Stimulated activated CD8-positive, alpha-beta memory T cell treated with anti-CD3 and anti-CD28 coated beads, Interleukin-12 subunit alpha, Interleukin-12 subunit beta, amount 100 ng/mL, for 24 hours (primary cell): ENCODE data around the gene AUTS2.

ENCODE experiments used
- DNase-seq: peaks from one replicate; pipeline ENCODE4 v3.0.0-alpha.2; 2020; ENCODE audit errors: extremely low read depth

Gene AUTS2

DNA sequence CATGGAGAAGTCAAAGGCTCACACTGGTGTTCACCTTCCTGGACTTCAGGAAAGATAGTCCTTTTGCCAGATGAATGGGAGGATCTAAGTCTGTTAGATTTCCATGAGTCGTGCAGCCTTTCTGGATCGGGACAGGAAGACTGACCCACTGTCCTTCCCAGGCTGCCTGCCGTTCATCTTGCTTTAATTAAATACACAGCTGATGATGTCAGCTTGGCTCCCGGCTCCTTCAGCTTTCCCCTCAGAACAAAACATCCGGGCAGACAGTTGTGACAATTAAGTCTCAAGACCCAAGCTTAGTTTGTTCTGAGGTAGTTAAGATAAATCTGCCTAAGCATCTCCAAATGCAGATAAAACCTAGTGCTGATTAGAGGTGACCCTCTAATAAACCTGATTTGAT lies 58.6 kb downstream of the AUTS2 start:
- no peak for DNase-seq

DNA sequence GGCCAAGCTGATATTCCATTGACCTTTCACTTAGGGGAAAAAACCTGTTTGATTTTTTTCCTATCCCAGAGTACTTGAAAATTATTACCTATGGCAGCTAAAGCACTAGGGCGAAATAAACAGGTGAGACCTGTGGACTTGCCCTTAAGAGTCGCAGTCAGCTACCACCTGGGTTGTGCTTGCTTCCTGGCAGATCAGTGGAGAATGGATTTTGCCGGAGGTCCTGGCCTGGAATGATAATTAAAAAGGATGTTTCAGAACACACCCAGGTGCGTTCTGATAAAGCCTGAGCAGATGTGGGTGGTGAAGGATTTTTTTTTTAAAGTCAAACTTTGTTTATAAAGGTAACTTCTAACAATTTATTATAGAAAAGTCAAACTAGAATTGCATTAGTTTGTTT lies 59.1 kb downstream of the AUTS2 start:
- DNase-seq = no peak

DNA sequence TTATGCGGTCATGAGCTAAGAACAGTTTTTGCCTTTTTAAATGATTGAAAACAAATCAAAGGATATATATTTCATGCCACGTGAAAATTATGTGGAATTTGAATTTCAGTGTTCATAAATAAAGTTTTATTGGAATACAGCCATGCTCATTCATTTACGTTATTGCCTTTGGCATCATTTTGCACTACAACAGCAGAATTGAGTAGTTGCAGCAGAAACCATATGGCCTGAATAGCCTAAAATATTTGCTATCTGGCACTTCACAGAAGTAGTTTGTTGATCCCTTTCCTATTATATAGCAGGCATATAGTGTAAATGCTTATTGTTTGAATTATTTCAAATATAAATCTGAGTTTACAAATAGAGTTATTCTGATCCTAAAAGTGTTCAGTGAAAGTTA lies 59.7 kb downstream of the AUTS2 start:
- DNase-seq = no peak

DNA sequence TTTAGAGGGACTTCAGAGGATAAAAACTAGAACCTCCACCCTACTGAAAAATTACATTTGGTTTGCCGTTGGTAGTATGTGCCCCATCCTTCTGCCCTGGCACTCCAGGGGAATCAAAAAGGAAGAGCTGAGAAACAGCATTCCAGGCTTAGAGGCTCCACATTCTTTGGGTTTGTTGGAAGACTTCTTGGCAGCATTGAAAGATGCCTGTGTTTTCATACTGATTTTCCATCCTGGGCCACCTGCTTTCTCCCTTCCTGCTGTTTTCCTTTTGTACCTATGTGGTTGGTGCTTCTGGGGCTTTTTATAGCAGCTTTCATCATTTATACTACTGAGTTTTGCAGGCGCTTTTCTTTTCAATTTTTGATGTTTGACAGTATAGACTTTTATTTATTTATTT lies 61.7 kb downstream of the AUTS2 start:
- no peak for DNase-seq

DNA sequence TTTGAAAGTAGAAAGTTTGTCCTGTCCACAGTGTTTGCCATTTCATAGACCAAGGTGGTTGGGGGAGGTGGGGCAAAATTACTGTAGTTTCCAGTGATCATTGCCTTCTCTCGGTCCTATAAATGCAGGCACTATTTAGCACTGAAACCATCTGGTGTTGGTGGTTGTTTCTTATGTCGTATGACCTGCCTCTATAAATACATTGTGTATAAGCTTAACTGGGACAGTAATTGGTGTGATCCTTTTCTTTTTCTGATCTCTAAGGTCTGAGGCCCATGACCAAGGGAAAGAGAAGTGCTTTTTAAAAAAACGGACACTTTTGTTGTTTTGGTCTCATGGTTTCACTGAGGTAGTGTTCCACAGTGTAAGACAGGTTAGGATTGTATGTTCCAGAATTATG lies 63.1 kb downstream of the AUTS2 start:
- no peak for DNase-seq

DNA sequence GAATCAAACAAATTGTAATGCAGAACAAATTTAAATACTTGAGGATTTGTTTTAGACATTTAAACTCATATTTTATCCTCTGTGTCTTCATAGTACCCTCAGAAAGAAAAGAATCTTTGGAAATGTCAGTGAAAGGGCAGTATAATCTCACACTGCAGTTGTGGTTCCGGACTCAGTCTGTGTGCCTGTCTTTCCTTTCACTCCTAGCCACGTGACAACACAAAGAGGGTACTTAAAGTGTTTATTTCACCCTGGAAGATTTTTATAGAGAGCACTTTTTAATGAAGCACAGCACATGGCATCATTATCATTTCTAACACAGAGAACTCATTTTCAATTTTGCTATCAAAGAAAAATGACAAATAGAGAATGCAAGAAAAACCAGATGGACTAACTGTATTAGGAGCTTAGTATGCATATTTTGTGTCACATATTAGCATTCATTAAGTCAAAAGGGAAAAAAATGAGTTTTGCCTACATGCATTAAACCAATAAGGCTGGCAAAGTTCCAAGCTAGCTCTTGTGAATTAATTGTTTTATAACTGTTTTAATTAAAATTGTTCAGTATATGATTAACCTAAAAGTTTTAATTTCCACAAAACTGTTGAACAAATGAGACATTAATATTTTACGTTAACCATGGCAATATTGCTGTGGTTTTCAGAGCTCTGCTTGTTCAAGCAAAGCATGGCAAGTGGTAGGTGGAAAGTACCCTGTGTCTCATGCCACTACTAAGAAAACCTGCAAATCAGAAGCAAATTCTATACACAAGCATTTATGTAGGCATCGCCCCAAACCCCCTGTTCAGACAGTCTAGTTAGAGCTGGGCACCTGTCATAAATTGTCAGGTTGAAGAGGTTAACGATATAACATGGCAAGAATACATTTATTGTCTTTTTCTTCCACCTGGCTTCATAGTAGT lies 65.9 kb downstream of the AUTS2 start:
- DNase-seq = no peak

DNA sequence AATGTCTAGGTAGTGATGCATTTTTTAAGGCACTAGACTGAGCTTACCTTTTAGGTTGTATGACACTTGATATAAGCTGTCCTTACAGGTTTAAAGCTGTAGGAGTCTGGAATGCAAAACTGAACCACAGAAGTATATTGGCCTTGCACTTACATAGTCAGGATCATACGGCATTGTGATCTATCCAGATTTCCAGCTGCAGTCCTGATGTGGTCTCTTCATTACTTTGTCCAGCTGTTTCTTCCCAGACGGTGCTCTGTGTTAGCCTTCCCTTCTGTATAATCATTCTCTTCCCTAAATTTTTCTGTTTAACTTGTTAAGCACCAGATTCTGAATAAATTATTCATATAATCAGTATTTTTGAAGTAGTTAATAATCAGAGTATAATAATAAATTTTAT lies 67.1 kb downstream of the AUTS2 start:
- no peak for DNase-seq

DNA sequence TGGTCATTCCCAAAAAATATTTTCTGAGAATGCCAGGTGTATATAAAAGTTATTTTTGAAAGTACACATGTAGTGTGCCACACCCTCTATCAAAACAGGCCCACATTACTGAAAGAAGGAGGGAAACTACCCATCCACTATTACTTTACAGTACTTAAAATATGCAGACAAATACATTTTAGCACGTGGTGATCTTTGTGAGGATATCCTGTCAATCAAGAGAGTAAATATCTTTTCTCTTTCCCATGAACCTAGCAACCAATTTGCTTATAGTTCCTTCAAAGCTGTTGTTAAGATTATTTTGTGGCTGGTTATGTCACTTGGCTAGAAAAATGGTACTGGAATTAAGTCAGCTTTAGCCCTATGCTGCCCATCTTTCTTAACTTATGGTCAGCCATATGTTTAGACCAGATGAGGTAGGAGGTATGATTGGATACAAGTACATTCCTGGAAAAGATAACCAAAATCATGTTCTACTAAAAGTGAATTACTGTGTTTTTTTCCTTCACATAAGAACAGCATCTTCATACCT lies 70.1 kb downstream of the AUTS2 start:
- DNase-seq = no peak

DNA sequence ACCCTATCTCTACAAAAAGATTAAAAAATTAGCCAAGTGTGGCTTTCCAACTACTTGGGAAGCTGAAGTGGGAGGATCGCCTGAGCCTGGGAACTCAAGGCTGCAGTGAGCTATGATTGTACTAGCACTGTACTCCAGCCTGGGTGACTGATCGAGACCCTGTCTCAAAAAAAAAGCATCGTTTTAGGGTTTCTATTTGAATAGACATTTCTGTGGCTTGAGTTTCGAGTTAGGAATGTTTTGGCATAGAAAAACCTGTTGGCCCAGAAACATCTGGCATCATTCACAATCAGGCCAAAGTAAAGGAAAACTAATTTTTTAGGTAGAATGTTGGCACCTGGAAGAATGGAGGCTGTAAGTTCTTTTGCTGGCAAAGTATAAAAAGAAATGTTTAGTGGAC lies 72.4 kb downstream of the AUTS2 start:
- DNase-seq = no peak

DNA sequence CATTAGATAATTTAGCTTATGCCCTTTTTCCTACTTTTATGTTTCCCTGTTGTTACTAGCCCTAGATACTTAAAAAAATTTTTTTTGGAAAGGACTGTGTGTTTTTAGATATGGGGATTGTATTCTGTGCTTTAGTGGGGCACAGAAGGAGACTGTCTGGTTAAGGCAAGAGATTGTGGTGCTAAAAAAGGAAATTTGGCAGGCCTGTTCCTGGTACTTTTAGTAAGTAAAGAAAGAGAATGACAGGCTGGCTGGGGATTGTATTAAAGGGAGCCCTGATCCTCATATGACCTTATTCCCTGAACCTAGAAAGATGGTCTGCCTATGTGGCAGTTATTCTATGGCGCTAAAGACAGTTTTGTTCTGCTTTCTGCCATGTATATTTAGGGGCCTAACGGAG lies 74.8 kb downstream of the AUTS2 start:
- DNase-seq = no peak

DNA sequence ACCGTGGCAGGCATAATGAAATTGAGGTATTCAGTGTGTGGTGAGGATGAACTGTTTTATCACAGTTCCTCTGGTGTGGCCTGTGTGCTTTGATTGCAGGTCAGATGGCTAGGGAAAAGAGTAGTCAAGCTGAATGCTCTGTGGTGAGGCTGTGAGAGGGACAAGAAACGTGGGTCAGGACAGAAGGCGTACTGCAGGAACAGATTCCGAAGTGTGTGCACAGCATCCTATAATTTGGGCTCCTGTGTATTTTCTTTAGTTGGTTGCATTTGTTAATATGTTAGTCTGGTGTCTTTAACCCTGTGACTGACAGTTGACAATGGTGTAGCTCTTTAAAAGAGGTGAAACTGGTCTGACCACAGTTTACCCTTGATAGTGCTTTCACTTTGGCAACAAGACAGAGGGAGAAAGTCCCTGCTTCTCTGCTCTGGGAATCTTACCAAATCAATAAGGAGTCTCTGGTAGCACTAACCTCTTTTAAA lies 76.5 kb downstream of the AUTS2 start:
- no peak for DNase-seq

DNA sequence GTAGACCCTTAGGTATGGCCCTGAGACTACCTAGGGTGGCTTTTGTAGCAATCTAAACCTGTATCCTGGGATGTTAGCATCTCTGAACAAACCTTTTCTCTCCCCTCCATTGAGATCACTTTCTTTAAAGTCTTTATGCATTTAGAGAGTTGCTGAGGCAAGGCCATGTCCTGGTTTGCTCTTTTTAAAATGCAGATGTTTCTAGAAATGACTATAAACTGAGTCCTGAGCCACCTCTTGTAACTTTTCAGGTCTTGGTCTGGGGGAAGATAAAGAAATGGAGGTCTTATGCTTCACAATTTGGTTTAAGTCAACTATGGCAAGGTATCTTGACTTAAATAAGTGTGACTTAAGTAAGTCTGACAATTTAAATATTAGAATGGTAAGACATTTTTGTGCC lies 78.0 kb downstream of the AUTS2 start:
- DNase-seq = no peak

DNA sequence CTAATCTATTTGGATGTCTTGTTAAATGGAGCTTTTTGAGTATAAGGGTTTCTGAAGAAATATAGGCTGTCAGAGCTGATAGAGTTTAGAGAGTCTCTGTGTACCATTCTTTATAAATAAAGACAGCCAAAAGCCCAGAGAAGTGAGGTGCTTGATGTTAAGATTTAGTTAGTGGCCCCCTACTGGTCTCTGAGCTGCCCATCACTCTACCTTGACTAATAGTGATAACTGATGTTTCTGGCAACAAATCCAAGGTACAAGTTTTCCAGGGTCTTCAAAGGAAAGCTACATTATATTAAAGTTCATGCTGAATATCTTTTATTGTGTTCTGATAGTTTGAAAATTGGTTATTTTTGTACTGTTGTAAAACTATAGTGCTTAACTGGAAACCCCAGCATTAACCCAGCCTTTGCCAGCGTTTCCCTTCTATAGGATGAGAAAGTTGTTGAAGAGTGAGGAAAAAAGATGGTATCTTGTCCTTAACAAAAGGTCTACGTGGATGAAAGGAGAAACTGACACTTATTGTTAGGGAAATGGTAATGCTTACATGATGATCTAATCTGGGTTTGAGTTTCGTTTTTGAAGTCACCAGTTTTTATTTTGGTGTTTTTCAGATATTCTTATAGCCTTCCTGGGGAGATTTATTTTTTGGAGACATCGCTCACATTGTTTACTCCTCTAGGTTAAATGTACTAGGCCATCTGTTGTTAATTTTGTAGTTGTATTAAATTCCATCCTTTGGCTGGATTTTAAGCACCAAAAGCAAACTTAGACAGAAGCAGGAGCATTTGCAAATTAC lies 79.0 kb downstream of the AUTS2 start:
- DNase-seq = no peak

DNA sequence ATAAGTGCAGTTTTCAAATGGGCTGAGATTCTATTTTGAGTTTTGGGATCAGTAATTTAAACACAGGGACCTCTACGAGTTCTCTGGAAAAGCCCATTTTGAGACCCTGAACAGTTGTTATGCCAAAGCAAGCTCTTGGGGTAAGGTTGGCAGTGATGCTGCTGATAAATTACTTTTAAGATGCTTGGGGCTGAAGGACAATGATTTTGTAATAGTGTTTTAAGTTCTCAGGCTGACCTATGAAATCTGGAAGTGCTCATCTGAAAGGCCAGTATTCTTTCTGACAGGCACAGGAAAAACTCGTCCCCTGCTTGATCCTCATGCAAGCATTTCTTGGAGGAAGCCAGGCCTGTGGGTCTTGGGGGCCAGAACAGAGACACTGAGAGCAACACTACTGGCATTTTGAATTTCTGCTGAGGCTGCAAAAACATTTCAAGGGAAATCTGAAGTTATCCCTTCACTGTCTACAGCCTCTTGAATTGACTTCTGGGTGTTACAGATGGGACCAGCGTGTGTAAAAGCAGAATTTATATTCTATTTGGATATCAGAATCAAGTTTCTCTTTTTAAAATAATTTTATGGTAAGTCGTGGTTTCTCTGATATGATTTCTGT lies 79.7 kb downstream of the AUTS2 start:
- no peak for DNase-seq

DNA sequence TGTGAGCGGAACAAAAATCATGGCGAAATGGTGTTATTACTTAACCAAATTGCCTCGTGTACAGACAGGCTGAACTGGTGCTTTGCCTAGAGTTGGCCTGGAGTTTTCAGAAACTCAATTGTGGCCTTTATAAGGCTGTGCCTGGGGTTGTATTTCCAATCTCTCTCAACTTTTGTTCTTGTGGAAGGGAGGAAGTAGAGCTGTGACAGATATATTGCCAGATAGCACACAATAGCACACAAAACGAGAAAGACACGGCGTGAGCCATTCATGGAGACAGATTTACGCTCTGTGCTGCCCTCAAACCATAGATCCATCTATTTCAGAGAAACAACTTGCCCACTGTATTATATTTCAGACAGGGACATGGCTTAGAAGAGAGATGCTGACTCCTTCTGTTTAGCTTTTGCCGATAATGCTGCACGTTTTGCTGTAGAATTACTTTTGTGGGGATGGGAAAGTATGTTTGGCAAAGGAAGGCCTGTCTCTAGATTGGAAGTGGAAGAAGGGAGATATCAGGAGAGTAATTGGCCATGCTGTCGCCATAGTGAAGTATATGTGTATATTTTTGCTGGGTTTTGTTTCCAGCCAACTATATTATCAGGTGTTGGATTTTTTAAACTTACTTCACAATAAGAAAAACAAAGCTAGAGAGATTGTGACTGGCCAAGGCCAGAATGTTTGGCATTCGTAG lies 80.4 kb downstream of the AUTS2 start:
- no peak for DNase-seq

DNA sequence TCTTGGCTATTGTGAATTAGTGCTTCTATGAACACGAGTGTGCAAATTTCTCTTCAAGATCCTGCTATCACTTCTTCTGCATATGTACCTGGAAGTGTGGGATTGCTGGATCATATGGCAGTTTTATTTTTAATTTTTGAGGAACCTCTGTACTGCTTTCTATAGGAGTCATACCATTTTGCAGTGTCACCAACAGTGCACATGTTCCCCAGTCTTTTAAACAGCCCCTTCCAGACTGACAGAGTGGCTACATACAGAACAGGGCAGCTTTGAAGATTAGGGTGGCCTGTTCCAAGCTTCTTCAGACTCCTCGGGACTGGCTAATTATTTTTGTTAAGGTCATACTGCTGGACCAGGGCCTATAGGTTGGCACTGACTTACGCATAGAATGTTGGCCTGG lies 82.9 kb downstream of the AUTS2 start:
- DNase-seq = no peak

DNA sequence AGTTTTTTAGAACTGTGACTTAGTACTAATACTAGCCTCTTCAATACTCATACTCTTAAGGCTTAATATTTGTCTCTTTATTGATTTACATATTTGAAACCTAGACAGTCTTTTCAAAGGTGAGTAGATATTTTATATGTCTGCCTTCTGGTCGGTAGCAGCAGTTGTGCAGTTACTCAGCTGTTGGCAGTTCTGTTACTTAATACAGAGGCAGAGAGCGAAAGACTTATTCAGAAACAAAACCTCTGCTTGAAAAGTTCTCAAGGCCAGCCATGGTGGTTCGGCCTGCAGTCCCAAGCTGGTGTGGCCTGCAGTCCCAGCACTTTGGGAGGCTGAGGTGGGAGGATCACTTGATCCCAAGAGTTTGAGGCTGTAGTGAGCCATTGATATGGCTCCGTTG lies 84.2 kb downstream of the AUTS2 start:
- no peak for DNase-seq

DNA sequence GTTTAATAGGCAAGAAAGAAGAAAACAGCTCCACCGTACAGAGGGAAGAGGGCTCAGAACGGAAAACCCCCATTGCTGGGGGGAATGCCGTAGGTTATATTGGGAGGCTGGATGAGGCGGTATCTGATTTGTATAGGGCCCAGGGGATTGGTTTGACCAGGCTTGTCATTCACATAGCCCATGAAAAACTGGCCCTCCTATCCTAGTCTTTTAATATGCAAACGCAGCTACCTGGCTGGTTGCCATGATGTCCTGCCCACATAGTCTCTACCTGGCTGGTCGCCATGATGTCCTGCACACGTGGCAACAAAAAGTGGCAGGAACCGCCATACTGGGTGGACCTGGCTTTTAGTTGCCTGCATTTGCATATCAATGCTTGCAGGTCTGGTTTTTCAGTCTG lies 84.7 kb downstream of the AUTS2 start:
- DNase-seq = no peak

DNA sequence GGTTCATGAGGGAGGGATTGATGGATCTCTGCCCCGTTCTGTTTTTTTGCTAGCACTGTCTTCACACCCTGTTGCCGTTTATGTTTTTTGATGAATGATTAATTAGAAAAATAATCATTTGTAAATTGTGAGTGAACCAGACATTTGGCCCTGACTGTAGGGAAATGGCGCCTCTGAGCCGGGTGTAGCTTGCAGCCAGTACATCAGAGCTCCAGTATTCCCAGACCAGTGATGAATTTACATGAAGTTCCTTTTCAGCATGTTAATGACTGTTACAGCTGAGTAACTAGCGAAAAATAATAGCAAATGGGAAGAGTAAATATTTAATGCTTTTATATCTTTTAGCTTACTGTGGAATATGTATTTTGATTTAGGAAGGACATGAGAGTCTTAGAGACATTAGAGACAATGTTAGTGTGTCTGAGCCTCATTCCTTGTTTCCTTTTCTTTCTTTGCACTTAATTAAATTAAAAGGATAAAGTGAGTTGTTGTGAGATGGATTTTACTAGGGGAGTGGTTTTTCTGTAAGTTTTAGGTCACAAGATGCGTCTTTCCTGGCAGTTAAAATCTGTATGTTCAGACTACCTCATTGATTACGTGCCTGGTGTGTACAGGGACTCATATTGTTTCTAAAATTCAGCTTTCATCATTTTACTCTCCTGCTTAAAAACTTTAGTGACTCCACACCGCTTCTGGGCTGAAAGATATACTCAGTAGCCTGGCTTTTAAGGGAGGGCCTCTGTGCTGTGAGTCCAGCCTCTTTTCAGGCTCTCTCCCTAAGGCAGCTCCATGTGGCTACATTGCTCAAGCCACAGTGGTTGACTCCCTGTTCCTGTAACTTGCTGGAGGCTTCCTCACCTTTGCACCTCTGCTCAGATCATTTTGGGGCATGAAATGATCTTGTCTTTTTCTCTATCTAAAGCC lies 86.4 kb downstream of the AUTS2 start:
- DNase-seq = no peak

DNA sequence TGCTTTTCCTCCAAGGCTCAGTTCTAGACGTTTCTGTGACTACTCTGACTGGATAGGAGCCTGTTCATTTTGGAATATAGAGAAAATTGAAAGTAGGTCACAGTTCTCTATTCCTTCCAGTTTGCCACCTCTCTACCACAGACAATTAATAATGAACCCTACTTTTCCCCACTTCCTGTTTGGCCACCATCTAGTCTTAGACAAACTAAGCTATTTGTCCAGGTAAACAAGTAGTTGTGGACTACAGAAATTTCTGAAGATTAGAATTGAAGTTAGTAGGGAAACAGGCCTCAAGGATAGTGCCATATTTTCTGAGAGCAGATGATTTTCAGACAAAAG lies 87.0 kb downstream of the AUTS2 start:
- DNase-seq = no peak

DNA sequence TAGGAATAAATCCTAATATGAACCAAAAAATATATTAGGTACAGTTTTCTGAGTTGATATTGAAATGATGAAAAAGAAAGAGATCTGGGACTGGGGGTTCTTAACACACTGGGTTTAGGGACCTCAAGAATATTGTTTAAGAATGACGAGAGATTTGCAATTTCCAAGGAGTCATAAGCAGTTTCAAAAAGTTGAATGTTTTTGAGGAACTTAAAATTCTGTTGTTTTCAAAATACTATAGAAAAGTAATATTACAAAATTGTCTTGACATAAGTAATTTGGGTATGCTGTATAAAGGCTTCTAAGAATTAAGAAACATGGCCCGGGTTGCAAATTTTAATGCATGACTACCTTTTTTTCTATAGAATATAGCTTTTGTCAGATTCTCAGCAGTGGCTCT lies 88.1 kb downstream of the AUTS2 start:
- DNase-seq = no peak
